DND-41 (cell line): Measurements from ENCODE around the gene SMG6.

Experiments
- ATAC-seq: fragments of 200-7000 bp; cut with Tn5 transposase; 3 replicates; pipeline ENCODE4 v1.9.1; 2021; ENCODE audit warnings: low read depth; ENCODE audit not compliant: insufficient read depth
- DNase-seq: peaks from one replicate; pipeline ENCODE4 v3.0.0-alpha.2; 2020
- H2AFZ ChIP-seq: 2 replicates; pipeline ENCODE4 v1.6.0; 2012; ENCODE audit warnings: low read depth, low read length
- H3K27ac ChIP-seq: 2 replicates; pipeline ENCODE4 v1.5.1; 2012; ENCODE audit warnings: low read length, inconsistent platforms
- H3K27me3 ChIP-seq: fragments of 200-600 bp; sonication (generic); 2 replicates; pipeline ENCODE4 v1.6.0; 2012; ENCODE audit warnings: low read length, mild to moderate bottlenecking, inconsistent platforms; ENCODE audit not compliant: insufficient read depth, poor library complexity
- H3K36me3 ChIP-seq: 2 replicates; pipeline ENCODE4 v1.5.1; 2012; ENCODE audit warnings: low read length, inconsistent platforms; ENCODE audit not compliant: insufficient read depth
- H3K4me1 ChIP-seq: 2 replicates; pipeline ENCODE4 v1.5.1; 2012; ENCODE audit warnings: mild to moderate bottlenecking, low read length; ENCODE audit not compliant: insufficient read depth
- H3K4me2 ChIP-seq: 2 replicates; pipeline ENCODE4 v1.6.0; 2012; ENCODE audit warnings: mild to moderate bottlenecking, moderate library complexity, low read length, inconsistent platforms; ENCODE audit not compliant: insufficient read depth
- H3K4me3 ChIP-seq, 2 experiments: fragments of 200-600 bp in 1 of 2; shearing (Covaris generic) in 1 of 2; 2 replicates each; pipeline ENCODE4 v1.5.1; 2012 to 2016; ENCODE audit warnings: inconsistent platforms in 2 of 2, low read length in 2 of 2, mild to moderate bottlenecking in 2 of 2, low read depth in 1 of 2, moderate library complexity in 1 of 2
- H3K79me2 ChIP-seq: 2 replicates; pipeline ENCODE4 v1.6.0; 2012; ENCODE audit warnings: low read length, inconsistent platforms; ENCODE audit not compliant: insufficient read depth
- H3K9ac ChIP-seq: 2 replicates; pipeline ENCODE4 v1.6.0; 2012; ENCODE audit warnings: low read depth, mild to moderate bottlenecking, inconsistent platforms, low read length, moderate library complexity
- H3K9me3 ChIP-seq: 2 replicates; pipeline ENCODE4 v1.5.1; 2012; ENCODE audit warnings: low read length, moderate library complexity, mild to moderate bottlenecking, inconsistent platforms; ENCODE audit not compliant: insufficient read depth, severe bottlenecking
- H4K20me1 ChIP-seq: 2 replicates; pipeline ENCODE4 v1.6.0; 2012; ENCODE audit warnings: low read length; ENCODE audit not compliant: insufficient read depth
- EZH2 ChIP-seq: IDR thresholded peaks from 3 replicates; pipeline ENCODE4 v1.6.1; 2012; ENCODE audit warnings: borderline replicate concordance, low read depth, mild to moderate bottlenecking, moderate library complexity, low read length, inconsistent platforms; ENCODE audit not compliant: severe bottlenecking
- TF ChIP-seq, protein P1 (sequence below): IDR thresholded peaks from 2 replicates; pipeline ENCODE4 v1.5.1; 2012; ENCODE audit warnings: borderline replicate concordance, low read length, moderate library complexity, mild to moderate bottlenecking; ENCODE audit not compliant: poor library complexity, severe bottlenecking; ENCODE audit errors: extremely low read depth

The SMG6 gene

GRCh38 chr17:2230877-2231276 lies 72.7 kb downstream of the SMG6 start:
- ATAC-seq (no peak), DNase-seq (no peak)
- peaks cover 17% of the 10 kb centered on the region for H4K20me1 ChIP-seq
- H3K9ac ChIP-seq: no peak overlapping the region
- H3K27me3 ChIP-seq: no peaks in the 10 kb centered on the region
- no peak overlapping the region for H2AFZ ChIP-seq
- H3K9me3 ChIP-seq: no peaks in the 10 kb centered on the region
- no peak overlapping the region for H3K4me2 ChIP-seq
- H3K27ac ChIP-seq: 0 out of 2 replicates have a peak overlapping the region, but pooled peaks have one; percentile 19
- TF ChIP-seq, protein P1, sequence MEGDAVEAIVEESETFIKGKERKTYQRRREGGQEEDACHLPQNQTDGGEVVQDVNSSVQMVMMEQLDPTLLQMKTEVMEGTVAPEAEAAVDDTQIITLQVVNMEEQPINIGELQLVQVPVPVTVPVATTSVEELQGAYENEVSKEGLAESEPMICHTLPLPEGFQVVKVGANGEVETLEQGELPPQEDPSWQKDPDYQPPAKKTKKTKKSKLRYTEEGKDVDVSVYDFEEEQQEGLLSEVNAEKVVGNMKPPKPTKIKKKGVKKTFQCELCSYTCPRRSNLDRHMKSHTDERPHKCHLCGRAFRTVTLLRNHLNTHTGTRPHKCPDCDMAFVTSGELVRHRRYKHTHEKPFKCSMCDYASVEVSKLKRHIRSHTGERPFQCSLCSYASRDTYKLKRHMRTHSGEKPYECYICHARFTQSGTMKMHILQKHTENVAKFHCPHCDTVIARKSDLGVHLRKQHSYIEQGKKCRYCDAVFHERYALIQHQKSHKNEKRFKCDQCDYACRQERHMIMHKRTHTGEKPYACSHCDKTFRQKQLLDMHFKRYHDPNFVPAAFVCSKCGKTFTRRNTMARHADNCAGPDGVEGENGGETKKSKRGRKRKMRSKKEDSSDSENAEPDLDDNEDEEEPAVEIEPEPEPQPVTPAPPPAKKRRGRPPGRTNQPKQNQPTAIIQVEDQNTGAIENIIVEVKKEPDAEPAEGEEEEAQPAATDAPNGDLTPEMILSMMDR: no peak
- no peak for TF ChIP-seq EZH2
- H3K36me3 ChIP-seq: peaks cover 63% of the 10 kb centered on the region
- no peak overlapping the region for H3K4me3 ChIP-seq
- no peaks in the 10 kb centered on the region; the same call in 1 of the 2 replicates for H3K79me2 ChIP-seq
- no peaks in the 10 kb centered on the region for H3K4me1 ChIP-seq

- Histone ChIP-seq H3K79me2 (peaks cover 12% of the 10 kb centered on the region), H2AFZ (no peak overlapping the region), H3K36me3 (peaks cover 43% of the 10 kb centered on the region), H3K4me1 (no peaks in the 10 kb centered on the region), H3K9me3 (no peaks in the 10 kb centered on the region), H3K27me3 (no peaks in the 10 kb centered on the region), H3K4me2 (no peak overlapping the region), H3K4me3 (no peak overlapping the region), H4K20me1 (peaks cover 13% of the 10 kb centered on the region), H3K27ac (no peak overlapping the region), H3K9ac (no peak overlapping the region)
- TF ChIP-seq, protein P1: no peak
- TF ChIP-seq EZH2: no peak
- no peak for DNase-seq
- ATAC-seq: no peak
These were observed 76.4 kb downstream of the SMG6 start for GRCh38 chr17:2227025-2227699.

- peaks cover 16% of the 10 kb centered on the region for H3K79me2 ChIP-seq
- ATAC-seq: no peak
- H3K27ac ChIP-seq: no peak overlapping the region
- no peak overlapping the region for H3K4me3 ChIP-seq
- H3K4me1 ChIP-seq: no peaks in the 10 kb centered on the region
- TF ChIP-seq, protein P1: no peak
- no peak for TF ChIP-seq EZH2
- no peak overlapping the region for H2AFZ ChIP-seq
- no peaks in the 10 kb centered on the region for H3K27me3 ChIP-seq
- no peaks in the 10 kb centered on the region for H4K20me1 ChIP-seq
- no peak overlapping the region for H3K4me2 ChIP-seq
- no peak for DNase-seq
- H3K36me3 ChIP-seq: peaks cover 19% of the 10 kb centered on the region
- H3K9me3 ChIP-seq: no peaks in the 10 kb centered on the region
- no peak overlapping the region for H3K9ac ChIP-seq
These were observed 80.0 kb downstream of the SMG6 start for GRCh38 chr17:2223617-2223927.
